BE2C (cell line): ENCODE measurements around the gene LMX1A.

Source experiments
- DNase-seq: peaks from one replicate; pipeline ENCODE4 v3.0.0-alpha.2; 2020
- H3K27me3 ChIP-seq: fragments of 250-450 bp; sonication (Bioruptor Pico); 2 replicates; pipeline ENCODE4 v1.5.1; 2020; ENCODE audit warnings: mild to moderate bottlenecking
- H3K36me3 ChIP-seq: fragments of 250-450 bp; sonication (Bioruptor Pico); 2 replicates; pipeline ENCODE4 v1.5.1; 2020; ENCODE audit warnings: mild to moderate bottlenecking
- H3K4me1 ChIP-seq: fragments of 250-450 bp; sonication (Bioruptor Pico); 2 replicates; pipeline ENCODE4 v1.5.1; 2020
- H3K4me3 ChIP-seq: 2 replicates; pipeline ENCODE4 v1.5.1; 2011; ENCODE audit warnings: low read depth, low read length
- H3K9me3 ChIP-seq: fragments of 250-450 bp; sonication (Bioruptor Pico); 2 replicates; pipeline ENCODE4 v1.5.1; 2020
- CTCF ChIP-seq: IDR thresholded peaks from 2 replicates; pipeline ENCODE4 v1.5.1; 2012; ENCODE audit warnings: mild to moderate bottlenecking, low read depth, low read length

Gene LMX1A

GRCh38 chr1:165152109-165152508 lies 204.4 kb downstream of the LMX1A start:
- no peak for DNase-seq
- Histone ChIP-seq H3K4me1 (no peaks in the 10 kb centered on the region), H3K36me3 (no peaks in the 10 kb centered on the region), H3K27me3 (peaks cover 8% of the 10 kb centered on the region; the same call in 1 of the 2 replicates), H3K4me3 (no peak overlapping the region), H3K9me3 (no peaks in the 10 kb centered on the region)
- no peak for TF ChIP-seq CTCF
